GM18858 (cell line): ENCODE measurements around the gene C6orf47.

Source experiments
- ATAC-seq: cut with Tn5 transposase; IDR thresholded peaks from one replicate; pipeline ENCODE4 v1.9.1; 2021; ENCODE audit not compliant: unreplicated experiment

C6orf47 gene

DNA sequence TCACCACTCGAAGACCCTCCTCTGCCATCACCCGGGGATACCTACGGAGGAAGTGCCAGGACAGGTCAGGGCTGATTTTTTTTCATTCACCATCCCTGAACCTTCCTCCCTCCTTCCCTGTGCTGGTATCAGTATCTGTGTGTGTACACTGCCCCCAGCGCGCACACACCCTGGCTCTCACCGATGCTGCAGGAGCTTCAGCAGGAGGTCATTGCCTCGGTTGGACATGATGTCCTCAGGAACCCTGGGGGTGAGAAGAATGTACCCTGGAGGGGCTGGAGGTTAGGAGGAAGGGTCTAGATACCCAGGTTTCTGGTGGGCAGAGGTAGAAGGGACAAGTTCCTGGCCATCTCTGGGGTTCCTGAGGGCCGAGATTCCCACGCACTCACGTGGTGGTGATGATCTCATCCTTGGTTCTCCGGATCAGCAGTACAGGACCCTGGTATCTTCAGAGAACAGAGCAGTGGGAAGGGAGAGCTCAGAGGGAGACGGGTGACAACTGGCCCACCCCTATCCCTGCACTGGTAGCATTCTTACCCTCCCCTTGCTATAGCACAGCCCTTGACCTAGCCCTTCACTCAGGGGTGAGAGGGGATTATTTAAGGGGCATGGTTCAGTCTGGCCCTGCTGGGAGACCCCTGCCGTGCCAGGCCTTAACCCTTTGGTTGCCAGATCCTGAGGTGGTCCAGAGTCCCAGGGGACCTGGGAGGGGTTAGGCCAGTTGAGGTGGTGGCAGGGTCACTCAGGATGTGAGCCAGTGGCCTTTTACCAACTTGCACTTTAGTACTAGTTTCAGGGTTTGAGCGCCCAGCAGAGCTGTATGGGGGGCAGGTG is 27.5 kb upstream of the C6orf47 start:
- no peak for ATAC-seq

DNA sequence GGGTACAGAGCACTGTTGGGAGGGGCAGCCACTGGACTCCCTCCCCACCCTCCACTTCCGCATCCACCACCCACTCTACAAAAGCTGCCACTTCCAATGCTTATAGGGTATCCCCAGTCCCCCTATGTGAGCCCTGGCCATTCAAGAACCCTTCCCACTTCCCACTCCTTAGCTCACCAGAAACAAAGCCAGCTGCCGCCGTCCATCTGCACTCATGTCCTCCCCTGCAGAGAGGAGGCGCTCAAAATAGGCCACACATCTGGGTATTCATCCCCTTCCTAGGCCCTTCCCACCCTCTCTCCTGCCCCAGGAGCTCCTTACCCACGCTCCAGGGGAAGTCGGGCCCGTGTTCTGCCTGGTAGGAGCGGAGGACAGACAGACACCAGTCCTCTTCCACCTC is 26.7 kb upstream of the C6orf47 start:
- no peak for ATAC-seq

DNA sequence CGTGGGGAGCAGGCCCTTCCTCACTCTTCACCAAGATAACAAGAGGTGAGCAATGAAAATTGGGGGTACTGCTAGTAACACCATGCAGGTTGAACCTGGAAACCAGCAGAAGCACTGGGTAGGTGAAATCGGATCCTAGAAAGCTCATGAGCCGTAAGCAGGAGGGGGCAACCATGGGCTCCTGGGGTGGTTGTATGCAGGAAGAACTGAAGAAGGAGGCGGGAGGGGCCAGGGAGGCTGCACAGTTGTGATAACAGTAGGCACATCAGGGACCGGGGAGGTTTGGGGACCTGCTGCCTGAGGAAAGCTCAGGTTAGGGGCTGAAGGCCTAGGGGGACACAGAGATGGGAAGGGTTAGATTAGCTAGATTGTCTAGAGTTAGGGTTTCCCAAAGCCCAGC is 25.9 kb upstream of the C6orf47 start:
- ATAC-seq = no peak

DNA sequence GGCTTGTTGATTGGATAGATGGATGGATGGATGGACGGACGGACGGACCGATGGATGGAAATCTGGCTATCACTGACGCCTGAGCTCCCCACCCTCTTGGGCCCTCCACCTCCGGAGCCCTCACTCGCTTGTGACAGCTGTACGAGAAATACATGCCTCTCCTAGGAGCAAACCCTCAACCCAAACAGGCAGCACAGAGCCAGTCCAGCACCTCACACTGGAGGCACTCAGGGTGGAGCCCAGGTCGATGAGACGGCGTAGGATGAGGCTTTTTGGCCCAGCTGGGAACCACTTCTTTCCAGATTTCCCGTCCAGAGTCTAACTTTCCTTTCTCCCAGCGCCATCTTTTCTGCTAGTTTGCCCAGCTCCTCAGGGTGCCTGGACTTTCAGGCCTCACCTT is 23.0 kb upstream of the C6orf47 start:
- no peak for ATAC-seq

DNA sequence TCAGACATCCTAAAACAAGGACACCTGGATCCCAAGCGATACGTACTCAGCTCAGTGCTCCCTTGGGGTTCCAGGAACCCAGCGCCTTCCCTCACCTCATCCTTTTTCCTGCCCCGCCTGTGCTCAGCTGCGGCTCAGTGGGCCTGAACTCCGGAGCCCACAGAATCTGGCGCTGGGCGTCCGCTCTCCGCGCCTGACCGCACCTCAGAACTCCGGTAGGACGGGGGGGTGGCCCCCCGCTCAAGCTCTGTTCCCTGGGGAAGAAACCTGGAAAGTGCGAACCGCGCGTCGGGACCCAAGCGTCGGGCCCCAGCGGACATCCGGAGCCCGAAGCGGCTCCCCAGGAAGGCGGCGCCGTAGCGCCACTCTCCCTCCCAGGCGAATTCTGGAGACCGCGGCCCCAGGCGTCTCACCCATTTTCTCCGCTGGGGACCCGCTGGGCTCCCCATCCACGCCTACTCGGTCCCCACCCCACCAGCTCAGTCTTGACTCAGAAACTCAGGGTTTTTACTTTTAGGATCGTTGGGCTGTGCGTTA is 20.6 kb upstream of the C6orf47 start:
- no peak for ATAC-seq

DNA sequence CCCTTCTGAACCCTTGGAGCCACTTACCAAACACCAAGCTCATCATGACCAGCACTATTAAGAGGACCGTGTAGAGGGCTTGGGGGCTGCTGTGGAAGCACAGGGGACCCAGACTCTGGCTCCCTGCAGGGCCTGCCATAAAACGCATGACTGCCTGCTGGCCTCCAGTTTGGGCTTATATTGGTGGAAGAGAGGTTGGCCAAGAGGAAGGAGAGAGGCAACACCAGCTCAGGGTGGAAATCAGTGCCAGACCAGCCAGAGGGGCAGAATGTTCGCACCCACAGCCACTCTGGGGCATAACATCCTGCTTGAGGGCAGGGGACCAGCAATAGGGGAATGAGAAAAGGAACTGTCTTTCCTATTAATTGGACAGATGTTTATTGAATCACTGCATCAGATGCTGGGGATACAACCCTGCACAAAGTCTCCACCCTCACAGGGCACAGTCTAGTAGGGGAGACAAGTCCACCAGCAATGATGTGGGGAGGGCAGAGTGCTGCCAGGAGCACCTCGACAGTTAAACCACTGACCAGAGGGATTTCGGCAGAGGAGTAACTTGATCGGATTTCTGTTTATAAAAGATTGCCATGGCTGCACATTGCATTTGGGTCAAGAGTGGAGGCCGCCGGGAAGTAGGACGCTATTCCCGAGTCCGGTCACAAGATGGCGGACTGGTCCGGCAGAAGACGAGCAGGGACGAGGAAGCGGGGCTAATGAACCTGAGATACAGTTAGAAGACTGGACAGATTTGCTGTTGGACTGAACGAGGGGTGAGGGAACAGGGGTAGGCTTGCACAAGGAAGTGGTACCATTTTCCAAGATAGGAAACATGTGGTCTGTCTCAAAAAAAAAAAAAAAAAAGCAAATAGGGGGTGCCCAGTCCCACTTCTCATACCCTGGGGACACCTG is 19.9 kb upstream of the C6orf47 start, which contains the start of gene LY6G5C:
Gene LY6G5C (minus strand): TSS at position 842 of the 909 bp plus-strand sequence. CDS start 694 bp downstream, at position 148.
- ATAC-seq = no peak

DNA sequence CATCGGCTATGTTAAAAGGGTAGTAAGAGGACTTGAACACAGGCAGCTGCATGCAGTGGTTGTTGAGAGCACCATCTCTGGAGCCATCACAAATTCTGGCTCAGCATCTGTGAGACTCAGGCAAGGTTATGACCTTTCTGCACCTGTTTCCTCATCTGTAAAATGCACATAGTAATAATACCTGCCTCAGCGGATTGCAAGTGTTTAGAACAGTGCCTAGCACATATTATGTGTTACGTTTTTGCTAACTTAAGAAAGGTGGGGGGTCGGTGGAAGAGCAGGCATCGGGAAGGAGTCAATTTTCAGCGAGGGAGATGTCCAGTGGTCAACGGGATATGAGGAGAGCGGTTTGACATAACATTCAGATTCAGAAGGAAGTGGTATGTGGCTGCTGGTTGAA is 17.4 kb upstream of the C6orf47 start:
- no peak for ATAC-seq

DNA sequence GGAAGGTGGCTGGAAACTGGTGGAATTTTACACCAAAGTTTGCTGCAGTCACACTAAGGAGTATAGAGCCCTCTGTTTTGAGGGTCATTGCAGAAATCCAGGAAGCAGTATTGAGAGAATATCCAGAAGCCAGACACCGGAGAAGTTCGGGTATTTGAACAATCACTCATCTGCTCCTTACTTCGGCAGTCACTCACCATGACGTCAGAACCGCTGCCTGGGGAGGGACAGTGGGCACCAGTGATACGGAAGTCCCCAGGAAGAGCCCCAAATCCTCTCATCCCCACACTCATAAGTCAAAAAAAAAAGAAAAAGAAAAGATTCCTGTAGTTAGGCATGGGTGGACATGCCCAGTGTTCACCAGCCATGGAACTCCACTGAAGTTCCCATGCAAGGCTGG is 16.3 kb upstream of the C6orf47 start:
- no peak for ATAC-seq

DNA sequence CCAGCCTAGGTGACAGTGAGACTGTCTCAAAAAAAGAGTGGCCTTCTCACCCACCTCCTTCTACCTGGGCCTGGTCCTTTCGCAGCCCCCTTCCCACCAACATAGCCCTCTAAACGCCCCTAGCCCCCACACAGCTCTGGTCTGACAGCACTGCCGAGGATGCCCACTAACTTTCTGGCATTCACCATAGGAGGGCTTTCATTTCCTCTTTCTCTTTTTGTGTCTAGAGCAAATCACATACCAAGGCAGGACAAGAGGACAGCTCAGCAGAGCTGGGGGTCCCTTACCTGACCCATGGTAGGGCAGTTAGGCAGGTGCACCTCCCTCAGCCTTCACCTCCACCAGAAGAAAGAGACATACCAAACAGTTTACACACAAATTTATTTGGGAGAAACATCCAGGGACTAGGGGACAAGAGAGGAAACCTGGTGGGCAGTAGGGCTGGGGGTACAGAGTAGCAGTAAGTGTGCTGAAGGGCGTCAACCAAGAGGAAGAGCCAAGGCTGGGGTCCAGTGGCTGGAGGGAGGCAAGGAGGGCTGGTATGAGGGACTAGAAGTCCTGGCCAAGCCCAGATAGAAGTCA is 15.8 kb upstream of the C6orf47 start:
- no peak for ATAC-seq

DNA sequence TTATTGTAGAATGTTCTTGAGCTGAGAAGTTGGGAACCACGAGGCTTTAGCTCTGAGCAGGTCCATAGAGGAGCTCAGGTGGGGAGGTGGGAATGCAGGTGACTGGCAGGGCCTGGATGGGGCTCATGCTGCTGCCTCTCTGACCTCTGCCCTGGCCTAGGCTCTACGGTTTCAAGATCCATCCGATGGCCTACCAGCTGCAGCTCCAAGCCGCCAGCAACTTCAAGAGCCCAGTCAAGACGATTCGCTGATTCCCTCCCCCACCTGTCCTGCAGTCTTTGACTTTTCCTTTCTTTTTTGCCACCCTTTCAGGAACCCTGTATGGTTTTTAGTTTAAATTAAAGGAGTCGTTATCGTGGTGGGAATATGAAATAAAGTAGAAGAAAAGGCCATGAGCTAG is 9.1 kb upstream of the C6orf47 start, which contains the start of gene LY6G5B:
Gene LY6G5B (plus strand): TSS at position 301 of the 400 bp plus-strand sequence. CDS start 975 bp downstream, outside the sequence.
- ATAC-seq = no peak

DNA sequence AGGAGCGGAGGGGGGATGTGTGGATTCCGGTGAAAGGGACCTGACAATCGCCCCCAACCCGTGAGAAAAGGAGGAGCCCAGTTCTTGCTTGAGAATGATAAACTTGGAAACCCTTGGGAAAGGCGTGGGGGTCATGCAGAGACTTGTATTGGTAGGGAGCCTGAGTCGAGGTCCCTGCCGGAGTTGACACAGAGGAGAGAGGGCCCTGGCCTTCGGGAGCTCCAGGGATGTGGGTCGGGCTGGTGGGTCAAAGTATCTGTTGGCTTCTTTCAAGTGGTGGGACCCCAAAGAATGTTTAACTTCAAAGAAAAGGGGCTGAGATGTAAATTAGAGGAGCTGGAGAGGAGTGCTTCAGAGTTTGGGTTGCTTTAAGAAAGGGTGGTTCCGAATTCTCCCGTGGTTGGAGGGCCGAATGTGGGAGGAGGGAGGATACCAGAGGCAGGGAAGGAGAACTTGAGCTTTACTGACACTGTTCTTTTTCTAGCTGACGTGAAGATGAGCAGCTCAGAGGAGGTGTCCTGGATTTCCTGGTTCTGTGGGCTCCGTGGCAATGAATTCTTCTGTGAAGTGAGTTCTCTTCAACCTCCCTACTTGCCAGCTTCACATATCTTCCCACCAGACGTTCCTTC is 5.9 kb upstream of the C6orf47 start:
- no peak for ATAC-seq

DNA sequence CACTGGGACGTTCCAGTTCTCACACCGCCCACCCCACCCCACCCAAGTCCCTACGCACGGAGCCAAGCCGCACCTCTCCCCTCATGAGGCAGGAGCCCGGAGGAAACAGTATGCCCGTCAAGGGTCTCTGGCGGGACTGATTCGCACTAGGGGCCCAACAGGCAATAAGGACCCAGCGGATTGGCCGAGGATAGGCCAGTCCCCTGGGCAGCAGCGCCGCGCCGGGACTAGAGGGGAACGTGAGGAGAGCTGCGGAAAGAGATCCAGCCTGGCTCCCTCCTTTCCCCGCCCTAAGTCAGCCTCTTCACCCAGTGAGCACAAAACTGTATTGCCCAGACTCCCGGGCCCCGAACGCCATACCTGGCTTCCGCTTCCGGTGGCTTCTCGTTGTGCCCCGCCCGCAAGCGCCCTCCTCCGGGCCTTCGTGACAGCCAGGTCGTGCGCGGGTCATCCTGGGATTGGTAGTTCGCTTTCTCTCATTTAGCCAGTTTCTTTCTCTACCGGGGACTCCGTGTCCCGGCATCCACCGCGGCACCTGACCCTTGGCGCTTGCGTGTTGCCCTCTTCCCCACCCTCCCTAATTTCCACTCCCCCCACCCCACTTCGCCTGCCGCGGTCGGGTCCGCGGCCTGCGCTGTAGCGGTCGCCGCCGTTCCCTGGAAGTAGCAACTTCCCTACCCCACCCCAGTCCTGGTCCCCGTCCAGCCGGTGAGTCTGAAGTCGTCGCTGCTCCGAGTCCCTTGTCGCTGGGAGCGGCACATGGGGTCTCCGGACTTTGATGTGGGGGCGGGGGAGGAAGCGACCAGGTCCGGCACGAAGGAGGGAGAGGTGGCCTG is 5.1 kb upstream of the C6orf47 start, which contains the start of gene CSNK2B:
Gene CSNK2B (plus strand): TSS at position 580 of the 836 bp plus-strand sequence. CDS start 752 bp downstream, outside the sequence.
- ATAC-seq = peak; percentile 64

DNA sequence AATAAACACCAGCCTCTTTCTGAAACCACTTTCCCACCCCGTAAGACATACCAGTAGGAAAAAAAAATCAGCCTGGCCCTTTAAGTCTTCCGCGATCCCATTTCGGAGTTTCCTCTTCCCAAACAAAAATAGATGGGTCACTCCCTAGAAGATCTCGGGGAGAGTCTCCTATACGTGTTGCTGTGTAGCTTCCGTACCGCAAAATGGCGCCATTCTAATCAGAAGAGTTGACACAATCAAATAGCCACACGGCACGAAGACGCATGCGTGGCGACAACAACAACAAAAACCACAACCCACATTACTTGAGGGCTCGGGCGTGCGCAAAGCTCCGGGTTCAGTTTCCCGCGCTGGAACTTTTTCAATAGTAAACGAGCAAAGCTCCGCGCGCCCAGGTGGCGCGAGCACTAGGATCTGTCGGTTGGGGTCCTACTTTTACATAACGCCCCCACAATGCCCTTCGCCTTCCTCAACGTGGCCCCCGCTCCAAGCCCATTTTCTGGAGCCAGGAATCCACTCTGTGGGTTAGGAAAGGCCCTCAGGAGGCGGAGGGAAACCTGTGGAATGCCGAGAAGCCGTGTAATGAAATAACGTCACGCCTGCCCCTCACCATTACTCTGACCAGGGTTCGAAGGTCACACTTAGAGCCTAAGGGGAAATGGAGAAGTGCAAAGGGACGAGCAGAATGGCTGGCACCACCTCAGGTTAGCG is 4.4 kb upstream of the C6orf47 start, which contains the start of gene GPANK1:
Gene GPANK1 (minus strand): TSS at position 208 of the 711 bp plus-strand sequence. CDS start 519 bp downstream, outside the sequence.
- ATAC-seq = no peak

DNA sequence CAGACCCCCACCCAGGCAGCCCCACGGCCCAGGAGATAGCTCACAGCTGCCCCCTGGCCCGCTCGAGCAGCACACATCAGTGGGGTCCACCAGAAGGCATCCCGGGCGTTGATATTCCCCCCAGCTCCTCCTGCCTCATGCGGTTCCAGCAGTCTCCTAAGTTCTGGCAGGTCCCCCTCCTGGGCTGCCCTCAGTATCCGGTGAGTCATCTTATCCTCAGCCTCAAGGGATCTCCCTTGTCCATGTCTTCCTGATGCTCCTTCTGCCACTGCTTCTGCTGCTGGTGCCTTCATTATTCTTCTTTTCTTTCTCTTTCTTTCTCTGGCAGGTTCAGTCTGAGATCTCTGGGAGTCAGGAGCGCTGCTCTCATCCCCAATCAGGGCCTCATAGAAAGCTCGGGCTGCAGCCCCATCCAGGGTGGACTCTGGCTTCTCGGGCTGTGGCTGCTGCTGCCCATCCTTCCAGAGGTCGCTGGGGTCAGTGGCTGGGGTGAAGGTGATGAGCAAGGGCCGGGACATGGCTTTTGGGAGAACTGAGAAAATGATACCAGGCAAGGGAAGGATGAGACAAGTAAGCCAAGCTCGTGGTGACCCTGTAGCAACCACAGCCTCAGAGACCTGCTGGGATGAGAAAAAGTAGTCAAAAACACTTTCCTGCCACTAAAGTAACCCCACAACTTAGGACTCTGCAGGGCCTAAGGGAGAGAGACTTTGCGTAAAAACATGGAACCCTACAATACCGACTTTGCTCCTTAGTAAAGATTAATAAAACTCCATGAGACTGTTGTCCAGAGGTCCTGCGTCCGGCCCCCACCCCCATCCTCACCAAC is 3.6 kb upstream of the C6orf47 start:
- no peak for ATAC-seq

DNA sequence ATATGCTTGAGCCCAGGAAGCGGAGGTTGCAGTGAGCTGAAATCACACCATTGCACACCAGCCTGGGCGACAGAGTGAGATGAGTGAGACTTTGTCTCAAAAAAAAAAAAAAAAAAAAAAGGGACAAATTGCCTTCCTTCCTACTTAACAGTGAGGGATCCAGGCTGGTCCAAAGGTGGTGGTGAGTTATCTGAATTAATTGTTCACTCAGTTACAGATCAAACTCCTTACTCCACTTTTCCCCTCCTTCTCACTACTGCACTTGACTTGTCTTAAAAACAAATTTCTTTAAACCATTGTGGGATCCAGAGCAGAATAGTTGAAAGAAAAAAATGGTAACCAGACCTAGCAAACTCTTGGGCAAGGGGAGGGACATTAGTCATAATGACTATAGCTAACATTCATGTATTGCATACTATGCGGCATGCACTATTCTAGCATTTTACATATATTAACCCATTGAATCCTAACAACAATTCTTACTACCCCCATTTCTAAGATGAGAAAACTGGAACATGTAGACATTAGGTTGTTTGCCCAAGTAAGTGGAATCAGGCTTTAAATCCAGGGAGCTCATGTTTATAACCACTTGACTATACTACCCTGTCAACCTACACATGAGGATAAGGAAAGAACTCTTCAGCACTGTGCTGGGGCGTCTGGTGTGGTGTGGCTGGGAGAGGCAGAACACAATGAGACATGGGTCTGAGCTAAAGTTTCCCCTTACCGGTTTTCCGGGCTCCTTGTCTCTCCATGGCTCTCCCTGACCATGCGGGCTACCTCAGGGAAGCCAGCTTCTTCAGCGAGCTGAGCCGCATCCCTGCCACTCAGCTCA is 2.8 kb upstream of the C6orf47 start:
- no peak for ATAC-seq

DNA sequence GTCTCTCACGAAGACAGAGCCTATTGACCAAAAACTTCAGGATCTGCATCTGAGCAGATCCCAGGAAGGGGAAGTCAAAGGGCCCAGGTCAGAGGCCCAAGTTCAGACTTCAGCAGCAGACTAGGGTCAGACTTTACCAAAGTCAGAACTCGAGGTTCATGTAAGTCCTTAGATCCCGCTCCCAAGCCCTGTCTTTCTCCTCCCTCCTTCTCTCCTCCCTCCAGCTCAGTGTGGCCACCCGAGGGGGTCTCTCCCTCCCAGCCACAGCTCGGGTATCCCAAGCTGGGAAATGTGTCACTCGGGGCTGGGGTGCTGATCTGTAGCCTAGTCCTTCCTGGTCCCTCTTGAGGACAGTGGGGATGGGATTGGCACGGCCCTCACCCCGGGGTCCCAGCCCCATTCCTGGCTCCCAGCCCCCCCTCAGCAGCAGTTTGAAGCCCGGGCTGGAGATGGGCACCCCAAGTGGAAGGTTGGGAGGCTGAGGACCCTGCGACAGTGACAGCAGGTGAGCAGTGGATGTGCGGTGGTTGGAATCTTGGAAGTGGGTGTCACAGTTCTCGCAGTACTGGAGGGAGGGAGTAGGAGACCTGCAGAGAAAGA is 1.6 kb upstream of the C6orf47 start:
- ATAC-seq = no peak
